GM13976 (cell line): ENCODE data around the gene SOX2.

ENCODE experiments used
- DNase-seq: peaks from one replicate; pipeline ENCODE4 v3.0.0; 2012; ENCODE audit warnings: low spot score
- CTCF ChIP-seq: IDR thresholded peaks from 2 replicates; pipeline ENCODE4 v1.5.1; 2012; ENCODE audit warnings: borderline replicate concordance, mild to moderate bottlenecking; ENCODE audit not compliant: insufficient read depth; ENCODE audit errors: extremely low read depth, missing control alignments, control extremely low read depth
- in situ Hi-C: fragments of 300-500 bp; cut with MboI; formaldehyde crosslinking; loops from one replicate; pipeline ENCODE4 v1.12.0; 2022; ENCODE audit warnings: low sequenced_read_pairs, mixed read lengths, inconsistent platforms; ENCODE audit not compliant: unreplicated experiment

Gene SOX2

GRCh38 chr3:181728470-181729340 lies 17.0 kb downstream of the SOX2 start:
- in situ Hi-C loops: no loop called here
- no peak for DNase-seq

GRCh38 chr3:181729341-181729869 lies 17.7 kb downstream of the SOX2 start:
- in situ Hi-C loops: no loop called here
- TF ChIP-seq CTCF: no peak

More at GRCh38 chr3:181728470-181729340, 17.0 kb downstream of the SOX2 start:
- TF ChIP-seq CTCF: no peak

GRCh38 chr3:181730316-181730715 lies 18.6 kb downstream of the SOX2 start:
- no peak for TF ChIP-seq CTCF
- in situ Hi-C loops: no loop called here
- no peak for DNase-seq

More at GRCh38 chr3:181729341-181729869, 17.7 kb downstream of the SOX2 start:
- no peak for DNase-seq

GRCh38 chr3:181730934-181731333 lies 19.2 kb downstream of the SOX2 start:
- no peak for DNase-seq
- TF ChIP-seq CTCF: no peak
- in situ Hi-C loops: no loop called here

- in situ Hi-C loops: no loop called here
- no peak for TF ChIP-seq CTCF
- no peak for DNase-seq
Observed at GRCh38 chr3:181735911-181736310, 24.2 kb downstream of the SOX2 start.

GRCh38 chr3:181738551-181738950 lies 26.8 kb downstream of the SOX2 start:
- in situ Hi-C loops: no loop called here
- TF ChIP-seq CTCF: no peak
- no peak for DNase-seq

- TF ChIP-seq CTCF: no peak
- in situ Hi-C loops: no loop called here
- no peak for DNase-seq
Observed at GRCh38 chr3:181739628-181740027, 27.9 kb downstream of the SOX2 start.
